Panc1 (cell line): ENCODE measurements around the gene HMGCS1. TPM values are rescaled to one million over a fixed set of nuclear protein-coding genes. Genes with fewer than 3 reads are reported as not detected.

Experiments
- ATAC-seq: fragments of 200-7000 bp; cut with Tn5 transposase; 2 replicates; pipeline ENCODE4 v1.9.1; 2020; ENCODE audit warnings: mild to moderate bottlenecking, moderate library complexity
- BruUV-seq: library from RNA; stranded (reverse); fragments of 400-500 nt; replicated peaks from 2 replicates; lab custom pipeline; 2021; lab: Mats Ljungman, UMichigan
- CTCF ChIA-PET: fragments of 300-600 bp; sonication (Branson Sonifier 250); formaldehyde crosslinking; loops from one replicate; lab custom pipeline; 2022; ENCODE audit warnings: antibody characterized with exemption; lab: Charles Lee
- POLR2A ChIA-PET: fragments of 300-600 bp; sonication (Branson Sonifier 250); formaldehyde crosslinking; loops from one replicate; lab custom pipeline; 2022; ENCODE audit warnings: antibody characterized with exemption; lab: Charles Lee
- DNase-seq: peaks from one replicate; pipeline ENCODE4 v3.0.0-alpha.2; 2010; ENCODE audit warnings: low read depth, low spot score
- H3K27ac ChIP-seq: 2 replicates; pipeline ENCODE4 v1.5.1; 2011; ENCODE audit warnings: mild to moderate bottlenecking, low read length, inconsistent platforms
- H3K27me3 ChIP-seq: fragments of 200-500 bp; sonication (Bioruptor generic); 2 replicates; pipeline ENCODE4 v1.6.0; 2014; ENCODE audit warnings: low read length, inconsistent platforms; ENCODE audit not compliant: control insufficient read depth, insufficient read depth
- H3K36me3 ChIP-seq: fragments of 200-500 bp; sonication (Bioruptor generic); 2 replicates; pipeline ENCODE4 v1.5.1; 2014; ENCODE audit warnings: inconsistent platforms, mild to moderate bottlenecking, low read length, moderate library complexity; ENCODE audit not compliant: control insufficient read depth, insufficient read depth
- H3K4me1 ChIP-seq: 2 replicates; pipeline ENCODE4 v1.5.1; 2011; ENCODE audit warnings: inconsistent platforms, mild to moderate bottlenecking, low read length, moderate library complexity; ENCODE audit not compliant: control insufficient read depth, insufficient read depth
- H3K4me3 ChIP-seq, 2 experiments: 2 replicates each; pipeline ENCODE4 v1.5.1; 2011 to 2012; ENCODE audit warnings: low read depth in 2 of 2, low read length in 2 of 2, mild to moderate bottlenecking in 2 of 2, inconsistent platforms in 1 of 2, moderate library complexity in 1 of 2
- H3K9me3 ChIP-seq: fragments of 200-500 bp; sonication (Bioruptor generic); 2 replicates; pipeline ENCODE4 v1.5.1; 2014; ENCODE audit warnings: low read depth, mild to moderate bottlenecking, inconsistent platforms, low read length, moderate library complexity; ENCODE audit not compliant: control insufficient read depth, insufficient read depth
- CTCF ChIP-seq: fragments of 450-650 bp; IDR thresholded peaks from 2 replicates; pipeline ENCODE4 v1.5.1; 2017; ENCODE audit warnings: mild to moderate bottlenecking
- POLR2AphosphoS5 ChIP-seq: IDR thresholded peaks from 2 replicates; pipeline ENCODE4 v1.6.1; 2012; ENCODE audit warnings: mild to moderate bottlenecking, low read depth, low read length, moderate library complexity
- REST ChIP-seq, 2 experiments: IDR thresholded peaks; 2 replicates each; pipeline ENCODE4 v1.6.1; 2011 to 2012; ENCODE audit warnings: low read depth in 2 of 2, control low read depth in 1 of 2, low read length in 1 of 2, mild to moderate bottlenecking in 1 of 2, moderate library complexity in 1 of 2; ENCODE audit not compliant: insufficient read depth in 1 of 2
- SIN3A ChIP-seq: IDR thresholded peaks from 2 replicates; pipeline ENCODE4 v1.6.1; 2012; ENCODE audit warnings: low read depth, mild to moderate bottlenecking, low read length, moderate library complexity, borderline replicate concordance; ENCODE audit not compliant: insufficient read depth
- TCF7L2 ChIP-seq: IDR thresholded peaks from 2 replicates; pipeline ENCODE4 v1.6.1; 2011; ENCODE audit warnings: mild to moderate bottlenecking, low read depth, low read length, inconsistent platforms
- in situ Hi-C: cut with HindIII; loops from 2 replicates; pipeline ENCODE4 v1.10.0; 2016; ENCODE audit warnings: low sequenced_read_pairs, low pct_unique_long_range_greater_than_20kb
- intact Hi-C: fragments of 100-400 bp; cut with micrococcal nuclease; formaldehyde crosslinking; loops from one replicate; pipeline ENCODE4 v1.10.0; 2022; ENCODE audit not compliant: unreplicated experiment
- total RNA-seq: library from RNA; stranded (reverse); gene quantifications from one replicate; pipeline ENCODE4 v1.2.1, GENCODE V29; 2021; ENCODE audit not compliant: unreplicated experiment

The HMGCS1 gene
- total RNA-seq, 1 experiment from 2014 or later, result 66.1 TPM

- H3K9me3 ChIP-seq, result no peaks in the 10 kb centered on the region
- POLR2A ChIA-PET, result no interaction called here
- no peaks in the 10 kb centered on the region for H3K27me3 ChIP-seq
- H3K27ac ChIP-seq, result no peak overlapping the region
- DNase-seq, result no peak
- TF ChIP-seq REST (IDR thresholded peaks at IDR 0.05; ENCODE audit: insufficient read depth in 1 of 2, low read depth in 2 of 2, low read length in 1 of 2) (no peak), CTCF (no peak), TCF7L2 (no peak), SIN3A (no peak), POLR2AphosphoS5 (no peak)
- no peak for ATAC-seq
- intact Hi-C loops, result no loop called here
- CTCF ChIA-PET, result no interaction called here
- H3K4me1 ChIP-seq, result no peaks in the 10 kb centered on the region
- no TSS peak for BruUV-seq
- no peak overlapping the region for H3K4me3 ChIP-seq
- peaks cover 9% of the 10 kb centered on the region for H3K36me3 ChIP-seq
- in situ Hi-C loops, result no loop called here
Measured at GRCh38 chr5:43302481-43302880, 10.7 kb downstream of the HMGCS1 start.

GRCh38 chr5:43301653-43302091 is 11.5 kb downstream of the HMGCS1 start:
- Histone ChIP-seq H3K27me3 (no peaks in the 10 kb centered on the region), H3K4me3 (no peak overlapping the region), H3K27ac (no peak overlapping the region), H3K4me1 (no peaks in the 10 kb centered on the region), H3K9me3 (no peaks in the 10 kb centered on the region), H3K36me3 (peaks cover 13% of the 10 kb centered on the region)
- ChIA-PET POLR2A (no interaction called here), CTCF (no interaction called here)
- intact Hi-C loops (no loop called here), in situ Hi-C loops (no loop called here)
- DNase-seq (no peak), ATAC-seq (no peak)
- no TSS peak for BruUV-seq
- TF ChIP-seq TCF7L2 (no peak), POLR2AphosphoS5 (no peak), CTCF (no peak)
